Measurements from ENCODE around the gene GFM2. TPM values are rescaled to one million over a fixed set of nuclear protein-coding genes. Genes with fewer than 3 reads are reported as not detected.

Gene GFM2
- total and polyA plus RNA-seq, 2 of the 8 experiments (the other 6 are each of a cell fraction or from before 2014, with no cell fraction given), result 17.8 to 30.6 TPM

DNA sequence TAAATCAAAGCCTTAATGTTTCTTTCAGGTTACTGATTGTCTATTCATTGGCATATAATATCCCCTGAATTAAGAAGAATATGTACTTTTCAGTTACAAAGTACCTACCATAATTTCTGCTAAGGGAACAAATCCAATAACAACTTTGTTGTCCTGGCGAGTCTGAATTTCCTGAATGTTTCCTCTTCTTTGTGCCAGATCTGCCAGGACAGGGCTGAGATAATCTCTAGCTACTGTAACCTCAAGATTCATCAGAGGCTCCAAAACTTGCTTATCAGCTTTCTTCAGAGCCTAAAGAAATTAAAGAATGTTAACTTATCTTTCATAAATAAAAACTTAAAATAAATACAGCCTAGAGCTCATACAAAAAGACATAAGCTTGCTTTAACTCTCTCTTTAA is 44.6 kb downstream of the GFM2 start:
- H3K79me2 ChIP-seq (ENCODE audit: control insufficient read depth in 1 of 2, insufficient read depth in 2 of 2, low read length in 2 of 2), result no peaks in the 10 kb centered on the region
- no peak overlapping the region for H4K5ac ChIP-seq (ENCODE audit: insufficient read length, low read depth, low read length)
- H3K56ac ChIP-seq (replicated peaks; ENCODE audit: insufficient read length, low read depth, low read length), result no peak overlapping the region
- H3K23ac ChIP-seq (ENCODE audit: insufficient read length), result no peak overlapping the region
- no peak overlapping the region for H2AFZ ChIP-seq (ENCODE audit: low read length)
- H4K91ac ChIP-seq (replicated peaks; ENCODE audit: insufficient read length, low read length), result no peak overlapping the region
- no peak overlapping the region for H3K9ac ChIP-seq (replicated peaks in 1 of 4; ENCODE audit: extremely low read depth in 1 of 4, low read depth in 3 of 4, low read length in 3 of 4)
- no peak overlapping the region for H2BK5ac ChIP-seq (ENCODE audit: low read depth, low read length)
- H3K9me3 ChIP-seq (ENCODE audit: insufficient read depth in 2 of 2, low read depth in 1 of 2, low read length in 1 of 2), result no peaks in the 10 kb centered on the region
- H3K27me3 ChIP-seq (replicated peaks in 1 of 4; ENCODE audit: control insufficient read depth in 3 of 4, extremely low read depth in 1 of 4, insufficient read depth in 3 of 4, low read length in 3 of 4), result no peaks in the 10 kb centered on the region
- no peak for DNase-seq (ENCODE audit: low read depth in 1 of 2, low spot score in 2 of 2)
- H3K18ac ChIP-seq (ENCODE audit: extremely low read depth, low read length), result no peak overlapping the region
- no peak overlapping the region for H3K4me2 ChIP-seq (ENCODE audit: insufficient read depth in 1 of 2, low read depth in 2 of 2, low read length in 2 of 2)
- no peaks in the 10 kb centered on the region for H3K4me1 ChIP-seq (replicated peaks in 1 of 4; ENCODE audit: control insufficient read depth in 3 of 4, insufficient read depth in 4 of 4, low read length in 3 of 4)
- no peaks in the 10 kb centered on the region for H4K20me1 ChIP-seq (replicated peaks in 1 of 2; ENCODE audit: control insufficient read depth in 1 of 2, insufficient read depth in 2 of 2, low read length in 2 of 2)
- H4K8ac ChIP-seq (ENCODE audit: extremely low read depth, insufficient read depth, low read length), result no peak overlapping the region
- no peak for TF ChIP-seq HDAC6 (IDR thresholded peaks at IDR 0.05; ENCODE audit: low read depth, low read length)
- no peak overlapping the region for H3K14ac ChIP-seq (ENCODE audit: insufficient read length)
- H3K4me3 ChIP-seq (ENCODE audit: extremely low read depth in 1 of 4, insufficient read depth in 2 of 4, low read depth in 3 of 4, low read length in 4 of 4), result no peak overlapping the region
- no peak overlapping the region for H3K27ac ChIP-seq (ENCODE audit: low read depth, low read length)
- H2BK120ac ChIP-seq (replicated peaks; ENCODE audit: low read depth, low read length), result no peak overlapping the region
- ChIA-PET CTCF (ENCODE audit: partially characterized antibody) (interaction anchor here (1.4 to 1.6 kb wide), 2 partner anchors 17 to 180 kb away, joined by 3 to 4 read pairs; no protein-coding TSS in a partner anchor), POLR2A (ENCODE audit: partially characterized antibody) (interaction anchor here (1.1 kb wide), 1 partner anchor 36 kb away, joined by 3 read pairs; no protein-coding TSS in a partner anchor)
- no peak overlapping the region for H3K4ac ChIP-seq (replicated peaks; ENCODE audit: insufficient read length, low read depth, low read length)
- no peak overlapping the region for H2BK15ac ChIP-seq (ENCODE audit: low read length)
- H3K79me1 ChIP-seq (ENCODE audit: low read depth, low read length), result no peaks in the 10 kb centered on the region
- no peak overlapping the region for H2AK5ac ChIP-seq (ENCODE audit: low read depth, low read length)
- 92% methylated on average over 1 of the region's 1 CpG; no CpG with 5 or more reads in 1 of the 2 experiments for WGBS, 2 experiments (ENCODE audit: extremely low coverage in 1 of 2, insufficient coverage in 1 of 2, insufficient read length in 1 of 2, insufficient replicate concordance in 2 of 2, low coverage in 1 of 2, low lambda C conversion rate in 2 of 2, missing lambda C conversion rate in 1 of 2)
- no peaks in the 10 kb centered on the region for H3K23me2 ChIP-seq (ENCODE audit: low read depth, low read length)
- no peak overlapping the region for H2BK12ac ChIP-seq (ENCODE audit: low read depth, low read length)
- H3K36me3 ChIP-seq (ENCODE audit: control insufficient read depth in 2 of 4, insufficient read depth in 4 of 4, low read length in 3 of 4), result peaks cover 2 to 64% (median 19%) of the 10 kb centered on the region in 4 experiments
- no peak overlapping the region for H2BK20ac ChIP-seq (ENCODE audit: low read length)
- no peak for FAIRE-seq
